Measurements from ENCODE around the gene THAP3. TPM values are rescaled to one million over a fixed set of nuclear protein-coding genes. Genes with fewer than 3 reads are reported as not detected.

THAP3 gene
- total and polyA plus RNA-seq, 2 donors (not counting 1 experiment from before 2014, with no cell fraction given), result 5.3 to 35.5 TPM

DNA sequence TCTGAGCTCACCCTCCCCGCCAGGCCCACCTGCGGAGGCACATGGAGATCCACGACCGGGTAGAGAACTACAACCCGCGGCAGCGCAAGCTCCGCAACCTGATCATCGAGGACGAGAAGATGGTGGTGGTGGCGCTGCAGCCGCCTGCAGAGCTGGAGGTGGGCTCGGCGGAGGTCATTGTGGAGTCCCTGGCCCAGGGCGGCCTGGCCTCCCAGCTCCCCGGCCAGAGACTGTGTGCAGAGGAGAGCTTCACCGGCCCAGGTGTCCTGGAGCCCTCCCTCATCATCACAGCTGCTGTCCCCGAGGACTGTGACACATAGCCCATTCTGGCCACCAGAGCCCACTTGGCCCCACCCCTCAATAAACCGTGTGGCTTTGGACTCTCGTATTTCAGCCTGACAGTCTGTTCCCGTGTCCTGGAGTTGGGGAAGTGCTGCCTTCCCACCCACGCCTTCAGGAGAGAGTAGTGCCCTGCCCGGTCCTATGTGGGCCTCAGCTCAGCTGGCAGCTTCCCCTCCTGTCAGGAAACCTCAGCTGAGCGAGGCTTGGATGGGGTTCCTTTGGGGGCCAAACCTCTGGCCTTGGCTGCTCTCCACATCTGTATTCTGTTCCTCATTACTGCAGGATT lies 35.7 kb upstream of the THAP3 start:
- H3K36me3 ChIP-seq (ENCODE audit: control insufficient read depth, insufficient read depth, low read length), result peaks cover 22% of the 10 kb centered on the region
- H3K4me2 ChIP-seq (ENCODE audit: extremely low read depth, insufficient read depth, low read length), result no peak overlapping the region
- H3K27ac ChIP-seq (ENCODE audit: insufficient read depth, low read length), result no peak overlapping the region
- peaks cover 8% of the 10 kb centered on the region for H3K79me2 ChIP-seq (ENCODE audit: control insufficient read depth, insufficient read depth, low read length)
- H3K27me3 ChIP-seq (ENCODE audit: control insufficient read depth, insufficient read depth, low read length), result no peaks in the 10 kb centered on the region
- TF ChIP-seq, protein P1, sequence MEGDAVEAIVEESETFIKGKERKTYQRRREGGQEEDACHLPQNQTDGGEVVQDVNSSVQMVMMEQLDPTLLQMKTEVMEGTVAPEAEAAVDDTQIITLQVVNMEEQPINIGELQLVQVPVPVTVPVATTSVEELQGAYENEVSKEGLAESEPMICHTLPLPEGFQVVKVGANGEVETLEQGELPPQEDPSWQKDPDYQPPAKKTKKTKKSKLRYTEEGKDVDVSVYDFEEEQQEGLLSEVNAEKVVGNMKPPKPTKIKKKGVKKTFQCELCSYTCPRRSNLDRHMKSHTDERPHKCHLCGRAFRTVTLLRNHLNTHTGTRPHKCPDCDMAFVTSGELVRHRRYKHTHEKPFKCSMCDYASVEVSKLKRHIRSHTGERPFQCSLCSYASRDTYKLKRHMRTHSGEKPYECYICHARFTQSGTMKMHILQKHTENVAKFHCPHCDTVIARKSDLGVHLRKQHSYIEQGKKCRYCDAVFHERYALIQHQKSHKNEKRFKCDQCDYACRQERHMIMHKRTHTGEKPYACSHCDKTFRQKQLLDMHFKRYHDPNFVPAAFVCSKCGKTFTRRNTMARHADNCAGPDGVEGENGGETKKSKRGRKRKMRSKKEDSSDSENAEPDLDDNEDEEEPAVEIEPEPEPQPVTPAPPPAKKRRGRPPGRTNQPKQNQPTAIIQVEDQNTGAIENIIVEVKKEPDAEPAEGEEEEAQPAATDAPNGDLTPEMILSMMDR (conservative IDR thresholded peaks at IDR 0.05 in 1 of 2, IDR thresholded peaks at IDR 0.05 in 1 of 2; ENCODE audit: low read depth in 1 of 2, low read length in 2 of 2), result no peak
- TF ChIP-seq EZH2 (IDR thresholded peaks at IDR 0.05; ENCODE audit: low read length, missing control alignments), result no peak
- H3K4me1 ChIP-seq (ENCODE audit: control insufficient read depth, extremely low read depth, insufficient read depth, low read length), result no peaks in the 10 kb centered on the region
- no peaks in the 10 kb centered on the region for H3K9me3 ChIP-seq (ENCODE audit: control insufficient read depth, insufficient read depth, low read depth, low read length)
- no peak overlapping the region for H3K4me3 ChIP-seq (replicated peaks in 1 of 4; ENCODE audit: control extremely low read depth in 1 of 4, insufficient read depth in 1 of 4, low read depth in 3 of 4, low read length in 4 of 4)
- H4K20me1 ChIP-seq (ENCODE audit: control insufficient read depth, extremely low read depth, insufficient read depth, low read length), result no peaks in the 10 kb centered on the region
- no peak overlapping the region for H2AFZ ChIP-seq (ENCODE audit: low read length)
- DNase-seq (ENCODE audit: low read depth in 2 of 2), result no peak
- no peak overlapping the region for H3K9ac ChIP-seq (ENCODE audit: insufficient read depth, low read length)

DNA sequence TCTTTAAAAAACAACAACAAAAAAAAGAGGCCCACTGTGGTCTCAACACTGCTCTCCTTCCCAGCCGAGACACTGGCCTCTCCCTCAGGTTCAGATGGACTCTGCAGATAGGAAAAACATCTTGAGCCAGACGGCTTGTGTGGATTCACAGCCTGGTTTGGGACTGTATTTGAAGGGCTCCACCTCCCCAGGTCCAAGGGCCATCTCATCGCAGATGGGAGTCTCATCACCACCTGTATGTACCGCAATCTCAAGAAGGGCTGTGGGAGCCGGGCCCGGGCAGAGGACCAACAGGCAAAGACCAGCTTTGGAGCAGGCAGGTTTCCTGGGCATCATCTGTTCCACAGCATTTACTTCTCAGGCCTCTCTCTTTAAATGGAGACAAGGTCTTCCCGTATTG lies 34.6 kb upstream of the THAP3 start:
- no peaks in the 10 kb centered on the region for H3K4me1 ChIP-seq (ENCODE audit: control insufficient read depth, extremely low read depth, insufficient read depth, low read length)
- no peak for TF ChIP-seq EZH2 (IDR thresholded peaks at IDR 0.05; ENCODE audit: low read length, missing control alignments)
- H2AFZ ChIP-seq (ENCODE audit: low read length), result no peak overlapping the region
- H3K27me3 ChIP-seq (ENCODE audit: control insufficient read depth, insufficient read depth, low read length), result no peaks in the 10 kb centered on the region
- no peaks in the 10 kb centered on the region for H3K9me3 ChIP-seq (ENCODE audit: control insufficient read depth, insufficient read depth, low read depth, low read length)
- peaks cover 11% of the 10 kb centered on the region for H3K79me2 ChIP-seq (ENCODE audit: control insufficient read depth, insufficient read depth, low read length)
- H3K4me3 ChIP-seq (replicated peaks in 1 of 4; ENCODE audit: control extremely low read depth in 1 of 4, insufficient read depth in 1 of 4, low read depth in 3 of 4, low read length in 4 of 4), result no peak overlapping the region
- H4K20me1 ChIP-seq (ENCODE audit: control insufficient read depth, extremely low read depth, insufficient read depth, low read length), result no peaks in the 10 kb centered on the region
- H3K9ac ChIP-seq (ENCODE audit: insufficient read depth, low read length), result no peak overlapping the region
- no peak overlapping the region for H3K27ac ChIP-seq (ENCODE audit: insufficient read depth, low read length)
- H3K36me3 ChIP-seq (ENCODE audit: control insufficient read depth, insufficient read depth, low read length), result peaks cover 25% of the 10 kb centered on the region
- H3K4me2 ChIP-seq (ENCODE audit: extremely low read depth, insufficient read depth, low read length), result no peak overlapping the region
- no peak for DNase-seq (ENCODE audit: low read depth in 2 of 2)

GRCh38 chr1:6591222-6591621 lies 33.4 kb upstream of the THAP3 start:
- no peak for DNase-seq (ENCODE audit: low read depth in 2 of 2)
- no peak overlapping the region for H3K9ac ChIP-seq (ENCODE audit: insufficient read depth, low read length)
- H3K27ac ChIP-seq (ENCODE audit: insufficient read depth, low read length), result no peak overlapping the region
- H3K9me3 ChIP-seq (ENCODE audit: control insufficient read depth, insufficient read depth, low read depth, low read length), result no peaks in the 10 kb centered on the region
- no peak overlapping the region for H3K4me2 ChIP-seq (ENCODE audit: extremely low read depth, insufficient read depth, low read length)
- no peak overlapping the region for H3K4me3 ChIP-seq (replicated peaks in 1 of 4; ENCODE audit: control extremely low read depth in 1 of 4, insufficient read depth in 1 of 4, low read depth in 3 of 4, low read length in 4 of 4)
- TF ChIP-seq, protein P1 (conservative IDR thresholded peaks at IDR 0.05 in 1 of 2, IDR thresholded peaks at IDR 0.05 in 1 of 2; ENCODE audit: low read depth in 1 of 2, low read length in 2 of 2), result no peak
- TF ChIP-seq EZH2 (IDR thresholded peaks at IDR 0.05; ENCODE audit: low read length, missing control alignments), result no peak
- H3K79me2 ChIP-seq (ENCODE audit: control insufficient read depth, insufficient read depth, low read length), result peaks cover 22% of the 10 kb centered on the region
- H3K36me3 ChIP-seq (ENCODE audit: control insufficient read depth, insufficient read depth, low read length), result peaks cover 32% of the 10 kb centered on the region
- no peaks in the 10 kb centered on the region for H3K4me1 ChIP-seq (ENCODE audit: control insufficient read depth, extremely low read depth, insufficient read depth, low read length)
- no peaks in the 10 kb centered on the region for H3K27me3 ChIP-seq (ENCODE audit: control insufficient read depth, insufficient read depth, low read length)
- no peaks in the 10 kb centered on the region for H4K20me1 ChIP-seq (ENCODE audit: control insufficient read depth, extremely low read depth, insufficient read depth, low read length)
- H2AFZ ChIP-seq (ENCODE audit: low read length), result no peak overlapping the region
